GM19372 (cell line): Measurements from ENCODE around the gene UBE2E2.
A peak's percentile ranks its signal among the peaks of the same experiment; 100 is the strongest.
"Not testable (repeated sequence)": the region's sequence is repeated elsewhere in the genome, so short reads cannot be mapped to it uniquely, and the experiment has no call there.

Experiments
- ATAC-seq: cut with Tn5 transposase; IDR thresholded peaks from one replicate; pipeline ENCODE4 v1.9.1; 2021; ENCODE audit warnings: mild to moderate bottlenecking, low read depth, moderate library complexity; ENCODE audit not compliant: unreplicated experiment

The UBE2E2 gene

GRCh38 chr3:23202921-23203707 lies at the start of gene UBE2E2:
UBE2E2 (plus strand) TSS chr3:23203327.
- peak; percentile 73 for ATAC-seq

GRCh38 chr3:23153436-23153835 lies 49.7 kb upstream of the UBE2E2 start:
- no peak for ATAC-seq

- no peak for ATAC-seq
Observed at GRCh38 chr3:23157331-23157730, 45.8 kb upstream of the UBE2E2 start.

GRCh38 chr3:23159929-23160328 lies 43.2 kb upstream of the UBE2E2 start:
- ATAC-seq: no peak

GRCh38 chr3:23161308-23161707 lies 41.8 kb upstream of the UBE2E2 start:
- peak; percentile 2 for ATAC-seq

GRCh38 chr3:23161896-23162570 lies 41.1 kb upstream of the UBE2E2 start:
- peak; percentile 58 for ATAC-seq

GRCh38 chr3:23162934-23163333 lies 40.2 kb upstream of the UBE2E2 start:
- ATAC-seq: peak; percentile 41

GRCh38 chr3:23164746-23165145 lies 38.4 kb upstream of the UBE2E2 start:
- ATAC-seq: no peak

- ATAC-seq: no peak
Observed at GRCh38 chr3:23165571-23165970, 37.6 kb upstream of the UBE2E2 start.

GRCh38 chr3:23166276-23166675 lies 36.9 kb upstream of the UBE2E2 start:
- no peak for ATAC-seq

- no peak for ATAC-seq
Observed at GRCh38 chr3:23166845-23167244, 36.3 kb upstream of the UBE2E2 start.

GRCh38 chr3:23169551-23169950 lies 33.6 kb upstream of the UBE2E2 start:
- ATAC-seq: no peak

GRCh38 chr3:23170291-23170690 lies 32.8 kb upstream of the UBE2E2 start:
- ATAC-seq: no peak

- no peak for ATAC-seq
Observed at GRCh38 chr3:23172059-23172458, 31.1 kb upstream of the UBE2E2 start.

- no peak for ATAC-seq
Observed at GRCh38 chr3:23174426-23175039, 28.6 kb upstream of the UBE2E2 start.

GRCh38 chr3:23175341-23176083 lies 27.6 kb upstream of the UBE2E2 start:
- ATAC-seq: no peak

- ATAC-seq: not testable (repeated sequence)
Observed at GRCh38 chr3:23176839-23177238, 26.3 kb upstream of the UBE2E2 start.

GRCh38 chr3:23182996-23183513 lies 20.1 kb upstream of the UBE2E2 start:
- ATAC-seq: no peak

GRCh38 chr3:23183731-23184130 lies 19.4 kb upstream of the UBE2E2 start:
- ATAC-seq: no peak

- no peak for ATAC-seq
Observed at GRCh38 chr3:23185861-23186260, 17.3 kb upstream of the UBE2E2 start.

GRCh38 chr3:23189187-23189586 lies 13.9 kb upstream of the UBE2E2 start:
- no peak for ATAC-seq
